GM21786 (cell line): ENCODE results near the gene PEX16.

Experiments
- ATAC-seq: cut with Tn5 transposase; IDR thresholded peaks from one replicate; pipeline ENCODE4 v1.9.1; 2021; ENCODE audit not compliant: unreplicated experiment

The PEX16 gene

GRCh38 chr11:45879803-45880686 lies 37.6 kb downstream of the PEX16 start:
- ATAC-seq, result no peak

DNA sequence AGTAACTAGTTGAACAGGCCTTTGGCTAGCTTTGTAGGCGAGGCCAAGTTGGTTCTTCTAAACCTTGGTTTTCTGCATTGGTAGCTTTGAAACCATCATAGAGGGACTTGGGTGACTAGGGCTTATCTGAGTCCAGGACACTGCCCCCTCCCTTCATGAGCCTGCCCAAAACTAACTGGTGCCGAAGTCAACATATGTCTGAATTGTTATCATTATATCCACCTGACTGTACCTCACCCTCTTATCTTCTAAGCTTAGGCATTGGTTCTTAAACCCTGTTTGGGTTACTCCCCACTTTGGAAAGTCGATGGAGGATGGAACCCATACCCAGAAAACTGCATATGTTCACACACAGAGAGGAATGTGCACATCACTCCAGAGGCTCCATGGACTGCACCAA lies 39.8 kb downstream of the PEX16 start:
- ATAC-seq, result no peak

DNA sequence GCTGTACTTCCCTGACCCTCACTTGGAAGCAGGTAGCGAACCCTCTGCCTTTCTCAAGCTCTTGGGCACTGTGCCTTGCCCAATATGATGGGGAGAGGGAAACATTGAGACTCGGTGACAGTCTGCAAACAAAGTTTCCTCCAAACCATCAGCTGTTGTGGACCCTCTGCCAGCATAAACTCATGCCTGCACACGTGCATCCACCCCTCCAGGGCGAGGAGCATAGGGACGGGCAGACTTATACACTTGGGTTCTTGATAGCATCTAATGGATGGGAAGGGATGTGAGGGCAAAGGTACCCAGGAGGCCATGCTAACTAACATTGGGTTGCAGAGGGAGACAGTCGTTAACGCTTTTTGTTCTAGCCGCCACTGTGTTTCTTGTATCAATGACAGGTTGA lies 40.5 kb downstream of the PEX16 start:
- ATAC-seq, result no peak

DNA sequence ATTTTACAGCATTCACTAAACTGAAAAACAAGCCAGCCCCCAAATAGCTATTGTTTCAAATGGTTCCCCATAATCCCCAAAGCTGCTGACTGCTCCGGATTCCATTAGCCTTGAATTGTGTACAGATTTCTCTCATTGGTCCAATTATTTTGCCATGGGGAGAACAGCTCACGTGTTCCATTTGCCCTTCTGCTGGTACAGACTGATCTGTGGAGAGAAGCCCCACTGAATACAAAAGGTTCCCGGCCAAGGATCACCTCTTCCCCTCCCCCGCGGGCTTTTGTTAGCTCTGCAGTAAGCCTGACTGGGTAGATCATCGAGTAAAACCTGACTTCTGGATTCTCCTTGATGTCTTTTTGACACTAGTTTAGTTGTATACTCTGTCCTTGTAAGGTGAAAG lies 41.3 kb downstream of the PEX16 start:
- no peak for ATAC-seq

DNA sequence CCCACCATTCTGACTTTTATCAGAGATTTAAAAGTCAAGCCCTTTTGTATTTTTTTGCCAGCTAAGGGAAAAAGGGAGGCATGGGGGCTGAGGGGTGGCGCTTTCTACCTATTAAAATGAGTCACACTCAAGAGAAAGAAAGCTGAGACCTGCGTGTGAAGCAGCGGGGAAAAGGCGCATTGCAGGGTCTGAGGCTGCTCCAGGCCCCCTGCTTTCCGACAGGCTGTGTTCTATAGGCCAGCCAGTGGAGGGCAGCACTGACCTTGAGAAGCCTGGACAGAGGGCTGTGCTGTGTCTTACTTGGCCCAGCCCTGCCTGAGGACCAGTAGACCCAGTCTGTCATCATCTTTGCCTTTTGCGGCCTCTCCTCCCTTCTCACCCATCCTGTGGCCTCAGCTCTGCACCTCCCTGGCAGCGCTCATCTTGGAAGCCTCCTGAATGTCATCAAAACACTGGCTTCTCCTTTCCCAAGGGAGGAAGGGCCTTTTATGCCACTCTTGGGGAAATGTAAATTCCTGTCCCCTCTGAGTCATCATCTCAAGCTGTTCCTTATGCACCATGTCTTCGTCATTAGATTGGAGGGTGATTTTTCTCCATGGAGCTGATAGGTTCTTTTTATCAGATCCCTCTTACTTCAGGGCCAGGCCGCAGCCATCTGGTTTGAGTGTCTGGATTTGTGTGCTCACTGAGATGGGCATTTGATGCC lies 44.9 kb downstream of the PEX16 start:
- no peak for ATAC-seq

DNA sequence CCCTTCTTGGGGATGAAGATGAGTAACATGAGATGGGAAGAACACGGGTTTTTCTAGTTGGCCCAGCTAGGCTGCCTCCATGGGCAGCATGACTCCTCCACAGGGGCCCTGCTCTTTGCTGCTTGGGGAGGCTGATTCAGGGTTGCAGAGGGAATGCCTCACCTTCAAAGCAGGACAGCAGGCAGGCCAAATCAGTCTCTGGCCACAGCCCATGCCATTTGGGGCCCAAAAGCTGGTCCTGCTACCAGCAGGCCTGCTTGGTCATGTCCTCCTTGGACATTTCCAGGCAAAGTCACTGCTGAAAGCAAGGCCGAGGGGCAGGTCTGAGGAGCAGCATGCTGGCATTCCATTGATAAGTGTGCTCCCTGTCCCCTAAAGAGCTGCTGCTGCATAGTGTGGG lies 46.0 kb downstream of the PEX16 start:
- no peak for ATAC-seq

DNA sequence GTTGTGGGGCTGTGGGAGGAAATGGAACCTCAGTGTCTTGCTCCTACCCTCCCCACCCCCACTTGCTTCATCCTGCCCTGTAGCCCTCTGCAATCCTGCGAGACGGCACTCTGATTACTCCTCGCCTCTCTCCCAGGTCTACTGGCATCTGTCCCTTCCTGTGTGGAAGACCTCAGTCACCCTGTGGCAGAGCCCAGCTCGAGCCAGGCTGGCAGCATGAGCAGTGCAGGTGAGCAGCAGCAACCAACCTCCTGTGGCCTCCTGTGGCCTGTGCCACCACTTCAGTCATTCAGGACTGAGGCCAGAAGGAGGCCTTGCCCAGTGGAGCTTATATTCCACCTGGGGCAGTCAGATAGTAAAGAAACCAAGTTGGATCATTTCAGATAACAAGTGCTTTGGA lies 47.0 kb downstream of the PEX16 start:
- no peak for ATAC-seq

DNA sequence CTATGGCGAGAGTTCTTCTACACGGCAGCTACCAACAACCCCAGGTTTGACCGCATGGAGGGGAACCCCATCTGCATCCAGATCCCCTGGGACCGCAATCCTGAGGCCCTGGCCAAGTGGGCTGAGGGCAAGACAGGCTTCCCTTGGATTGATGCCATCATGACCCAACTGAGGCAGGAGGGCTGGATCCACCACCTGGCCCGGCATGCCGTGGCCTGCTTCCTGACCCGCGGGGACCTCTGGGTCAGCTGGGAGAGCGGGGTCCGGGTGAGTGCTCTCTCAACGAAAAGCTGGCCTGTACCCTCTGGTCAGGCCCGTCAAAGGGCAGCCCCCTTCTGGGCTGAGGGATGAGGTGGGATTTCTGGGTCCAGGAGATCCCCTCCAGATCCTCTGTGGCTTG lies 48.1 kb downstream of the PEX16 start:
- no peak for ATAC-seq

- no peak for ATAC-seq
Observed at GRCh38 chr11:45864041-45864440, 53.6 kb downstream of the PEX16 start.

GRCh38 chr11:45860764-45861510 lies 56.7 kb downstream of the PEX16 start:
- ATAC-seq, result no peak

DNA sequence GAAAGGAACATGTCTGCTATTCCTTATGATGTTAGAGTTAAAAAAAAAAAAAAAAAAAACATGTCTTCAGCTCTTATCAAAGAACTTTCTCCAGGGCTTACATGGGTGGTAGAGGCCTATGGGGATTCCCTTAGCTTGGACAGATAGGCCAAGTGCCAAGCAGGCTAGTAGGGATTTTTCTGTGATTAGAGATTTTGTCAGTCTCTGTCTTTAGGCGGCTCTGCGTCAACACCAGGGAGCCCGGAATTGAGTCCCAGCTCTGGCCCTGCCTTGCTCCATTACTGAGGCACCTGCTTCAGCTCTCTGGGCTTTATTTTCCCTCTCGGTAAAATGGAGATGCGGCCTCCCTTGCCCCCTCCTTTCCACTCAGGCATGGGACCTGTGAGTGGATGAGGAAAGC lies 57.3 kb downstream of the PEX16 start:
- ATAC-seq, result no peak
